ENCODE data around the gene RFXAP. TPM values are rescaled to one million over a fixed set of nuclear protein-coding genes. Genes with fewer than 3 reads are reported as not detected.

The RFXAP gene
- total and polyA plus RNA-seq, 2 donors from 2014 or later: 2.3 to 6.3 TPM

DNA sequence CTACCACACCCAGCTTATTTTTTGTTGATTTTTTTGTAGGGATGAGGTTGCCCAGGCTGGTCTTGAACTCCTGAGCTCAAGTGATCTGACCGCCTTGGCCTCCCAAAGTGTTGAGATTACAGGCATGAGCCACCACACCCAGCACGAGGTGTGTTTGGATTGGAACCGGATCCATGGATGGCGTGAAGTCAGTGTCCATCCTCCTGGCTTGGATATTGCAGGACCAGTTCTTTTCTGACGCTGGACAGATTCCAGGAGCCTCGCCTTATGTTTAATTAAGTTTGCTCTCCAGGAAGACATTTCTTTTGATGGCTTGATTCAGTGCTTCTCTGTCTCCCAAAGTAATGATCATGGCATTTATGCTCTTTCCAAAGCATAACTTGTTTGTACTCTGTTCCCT lies 14.4 kb upstream of the RFXAP start:
- FAIRE-seq (no peak), DNase-seq (no peak)
- no peak overlapping the region for H3K4me3 ChIP-seq (ENCODE audit: low read length in 3 of 3)
- H3K27me3 ChIP-seq (ENCODE audit: control insufficient read depth, insufficient read depth, low read length): no peaks in the 10 kb centered on the region
- intact Hi-C loops (cut with DNase I): no loop called here
- H3K9ac ChIP-seq (ENCODE audit: low read length in 3 of 3): no peak overlapping the region
- H3K9me3 ChIP-seq (ENCODE audit: control insufficient read depth in 2 of 3, insufficient read depth in 1 of 3, low read length in 3 of 3): no peaks in the 10 kb centered on the region
- no peaks in the 10 kb centered on the region for H3K4me1 ChIP-seq (ENCODE audit: control insufficient read depth in 2 of 3, insufficient read depth in 2 of 3, low read depth in 1 of 3, low read length in 3 of 3)
- TF ChIP-seq, protein P1, sequence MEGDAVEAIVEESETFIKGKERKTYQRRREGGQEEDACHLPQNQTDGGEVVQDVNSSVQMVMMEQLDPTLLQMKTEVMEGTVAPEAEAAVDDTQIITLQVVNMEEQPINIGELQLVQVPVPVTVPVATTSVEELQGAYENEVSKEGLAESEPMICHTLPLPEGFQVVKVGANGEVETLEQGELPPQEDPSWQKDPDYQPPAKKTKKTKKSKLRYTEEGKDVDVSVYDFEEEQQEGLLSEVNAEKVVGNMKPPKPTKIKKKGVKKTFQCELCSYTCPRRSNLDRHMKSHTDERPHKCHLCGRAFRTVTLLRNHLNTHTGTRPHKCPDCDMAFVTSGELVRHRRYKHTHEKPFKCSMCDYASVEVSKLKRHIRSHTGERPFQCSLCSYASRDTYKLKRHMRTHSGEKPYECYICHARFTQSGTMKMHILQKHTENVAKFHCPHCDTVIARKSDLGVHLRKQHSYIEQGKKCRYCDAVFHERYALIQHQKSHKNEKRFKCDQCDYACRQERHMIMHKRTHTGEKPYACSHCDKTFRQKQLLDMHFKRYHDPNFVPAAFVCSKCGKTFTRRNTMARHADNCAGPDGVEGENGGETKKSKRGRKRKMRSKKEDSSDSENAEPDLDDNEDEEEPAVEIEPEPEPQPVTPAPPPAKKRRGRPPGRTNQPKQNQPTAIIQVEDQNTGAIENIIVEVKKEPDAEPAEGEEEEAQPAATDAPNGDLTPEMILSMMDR (IDR thresholded peaks at IDR 0.05; ENCODE audit: borderline replicate concordance, extremely low read depth, insufficient read depth): no peak
- no peaks in the 10 kb centered on the region for H3K36me3 ChIP-seq (ENCODE audit: control insufficient read depth in 2 of 3, insufficient read depth in 3 of 3, low read length in 3 of 3)
- no peak overlapping the region for H3K27ac ChIP-seq (ENCODE audit: low read depth in 2 of 2, low read length in 2 of 2)

DNA sequence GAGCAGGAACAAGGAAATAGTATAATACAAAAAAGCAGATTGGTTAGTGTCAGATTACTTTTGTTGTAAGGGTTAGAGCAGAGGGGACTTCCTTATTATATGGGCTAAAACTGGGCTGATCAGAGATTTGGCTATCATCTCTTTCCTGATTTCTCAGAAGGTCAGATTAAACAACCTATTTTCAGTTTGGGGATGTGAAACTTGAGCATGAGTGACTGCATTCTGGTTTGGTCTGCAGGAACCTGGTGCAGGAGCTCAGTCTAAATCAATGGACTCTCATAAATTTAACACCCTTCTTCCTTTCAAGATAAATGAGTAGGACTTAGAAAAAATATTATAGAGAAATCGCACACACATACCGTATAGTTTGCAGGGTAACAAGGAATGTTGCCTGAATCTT lies 12.9 kb upstream of the RFXAP start:
- Histone ChIP-seq H3K27me3 (ENCODE audit: control insufficient read depth, insufficient read depth, low read length) (no peaks in the 10 kb centered on the region), H3K4me3 (ENCODE audit: low read length in 3 of 3) (no peak overlapping the region), H3K9ac (ENCODE audit: low read length in 3 of 3) (no peak overlapping the region), H3K4me1 (ENCODE audit: control insufficient read depth in 2 of 3, insufficient read depth in 2 of 3, low read depth in 1 of 3, low read length in 3 of 3) (no peaks in the 10 kb centered on the region), H3K36me3 (ENCODE audit: control insufficient read depth in 2 of 3, insufficient read depth in 3 of 3, low read length in 3 of 3) (no peaks in the 10 kb centered on the region), H3K27ac (ENCODE audit: low read depth in 2 of 2, low read length in 2 of 2) (no peak overlapping the region), H3K9me3 (ENCODE audit: control insufficient read depth in 2 of 3, insufficient read depth in 1 of 3, low read length in 3 of 3) (no peaks in the 10 kb centered on the region)
- TF ChIP-seq, protein P1 (IDR thresholded peaks at IDR 0.05; ENCODE audit: borderline replicate concordance, extremely low read depth, insufficient read depth): no peak
- intact Hi-C loops (cut with DNase I): no loop called here
- DNase-seq: no peak
- no peak for FAIRE-seq

DNA sequence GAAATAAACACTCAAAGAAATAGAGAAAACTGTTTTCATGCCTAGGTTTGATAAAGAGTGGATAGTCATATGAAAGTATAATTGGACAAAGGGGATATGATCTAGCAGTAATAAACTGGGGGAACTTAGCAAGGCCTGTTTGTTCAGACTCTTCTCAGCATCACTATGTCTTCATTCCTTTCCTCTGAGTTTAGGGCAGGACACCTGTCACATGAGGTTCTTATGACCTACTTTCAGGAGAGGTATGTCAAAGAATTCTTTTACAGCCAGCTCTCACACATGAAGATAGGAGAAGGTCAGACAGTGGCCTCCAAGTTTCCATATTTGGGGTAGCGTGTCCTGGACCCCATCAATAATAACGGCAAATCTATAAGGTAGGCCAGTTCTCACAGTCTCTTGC lies 11.4 kb upstream of the RFXAP start:
- no peak overlapping the region for H3K9ac ChIP-seq (ENCODE audit: low read length in 3 of 3)
- DNase-seq (no peak), FAIRE-seq (no peak)
- TF ChIP-seq, protein P1 (IDR thresholded peaks at IDR 0.05; ENCODE audit: borderline replicate concordance, extremely low read depth, insufficient read depth): no peak
- H3K4me1 ChIP-seq (ENCODE audit: control insufficient read depth in 2 of 3, insufficient read depth in 2 of 3, low read depth in 1 of 3, low read length in 3 of 3): no peaks in the 10 kb centered on the region
- no peaks in the 10 kb centered on the region for H3K27me3 ChIP-seq (ENCODE audit: control insufficient read depth, insufficient read depth, low read length)
- H3K4me3 ChIP-seq (ENCODE audit: low read length in 3 of 3): no peak overlapping the region
- H3K9me3 ChIP-seq (ENCODE audit: control insufficient read depth in 2 of 3, insufficient read depth in 1 of 3, low read length in 3 of 3): no peaks in the 10 kb centered on the region
- no peaks in the 10 kb centered on the region for H3K36me3 ChIP-seq (ENCODE audit: control insufficient read depth in 2 of 3, insufficient read depth in 3 of 3, low read length in 3 of 3)
- H3K27ac ChIP-seq (ENCODE audit: low read depth in 2 of 2, low read length in 2 of 2): no peak overlapping the region
- intact Hi-C loops (cut with DNase I): no loop called here

- Histone ChIP-seq H3K27ac (ENCODE audit: low read depth in 2 of 2, low read length in 2 of 2) (no peak overlapping the region), H3K9me3 (ENCODE audit: control insufficient read depth in 2 of 3, insufficient read depth in 1 of 3, low read length in 3 of 3) (no peaks in the 10 kb centered on the region), H3K4me1 (ENCODE audit: control insufficient read depth in 2 of 3, insufficient read depth in 2 of 3, low read depth in 1 of 3, low read length in 3 of 3) (peaks cover 0 to under 1% (median 0%) of the 10 kb centered on the region in 3 donors), H3K27me3 (ENCODE audit: control insufficient read depth, insufficient read depth, low read length) (no peaks in the 10 kb centered on the region), H3K9ac (ENCODE audit: low read length in 3 of 3) (no peak overlapping the region), H3K36me3 (ENCODE audit: control insufficient read depth in 2 of 3, insufficient read depth in 3 of 3, low read length in 3 of 3) (no peaks in the 10 kb centered on the region), H3K4me3 (ENCODE audit: low read length in 3 of 3) (no peak overlapping the region)
- TF ChIP-seq, protein P1 (IDR thresholded peaks at IDR 0.05; ENCODE audit: borderline replicate concordance, extremely low read depth, insufficient read depth): no peak
- no peak for FAIRE-seq
- no peak for DNase-seq
- intact Hi-C loops (cut with DNase I): no loop called here
These were observed 5.8 kb upstream of the RFXAP start for GRCh38 chr13:36813225-36813624.

Data from kidney (tissue), 14 donors.